ENCODE data around the gene RALGAPA2.
"Not testable (repeated sequence)": the region's sequence is repeated elsewhere in the genome, so short reads cannot be mapped to it uniquely, and the experiment has no call there.

Gene RALGAPA2

GRCh38 chr20:20547876-20548266, 164.6 kb downstream of the RALGAPA2 start:
- no peaks in the 10 kb centered on the region for H3K4me1 ChIP-seq (ENCODE audit: insufficient read depth, low read length)
- H3K4me3 ChIP-seq (ENCODE audit: low read length): no peak overlapping the region
- no peaks in the 10 kb centered on the region for H3K9me3 ChIP-seq (ENCODE audit: low read length)
- no peak overlapping the region for H2AFZ ChIP-seq (ENCODE audit: low read depth, low read length)
- H3K36me3 ChIP-seq (ENCODE audit: insufficient read depth, low read length): peaks cover 5% of the 10 kb centered on the region
- H3K27me3 ChIP-seq (ENCODE audit: insufficient read depth, low read length): no peaks in the 10 kb centered on the region

GRCh38 chr20:20547221-20547875, 165.1 kb downstream of the RALGAPA2 start:
- Histone ChIP-seq H3K4me3 (ENCODE audit: low read length) (no peak overlapping the region), H3K9me3 (ENCODE audit: low read length) (no peaks in the 10 kb centered on the region), H2AFZ (ENCODE audit: low read depth, low read length) (no peak overlapping the region), H3K27me3 (ENCODE audit: insufficient read depth, low read length) (no peaks in the 10 kb centered on the region), H3K36me3 (ENCODE audit: insufficient read depth, low read length) (peaks cover 5% of the 10 kb centered on the region), H3K4me1 (ENCODE audit: insufficient read depth, low read length) (no peaks in the 10 kb centered on the region)

- H3K27me3 ChIP-seq (ENCODE audit: insufficient read depth, low read length): no peaks in the 10 kb centered on the region
- no peaks in the 10 kb centered on the region for H3K9me3 ChIP-seq (ENCODE audit: low read length)
- no peaks in the 10 kb centered on the region for H3K4me1 ChIP-seq (ENCODE audit: insufficient read depth, low read length)
- H3K4me3 ChIP-seq (ENCODE audit: low read length): no peak overlapping the region
- H3K36me3 ChIP-seq (ENCODE audit: insufficient read depth, low read length): peaks cover 5% of the 10 kb centered on the region
- no peak overlapping the region for H2AFZ ChIP-seq (ENCODE audit: low read depth, low read length)
Observed at GRCh38 chr20:20546402-20546801, 166.0 kb downstream of the RALGAPA2 start.

- H3K4me3 ChIP-seq (ENCODE audit: low read length); H3K4me1 ChIP-seq (ENCODE audit: insufficient read depth, low read length); H2AFZ ChIP-seq (ENCODE audit: low read depth, low read length); H3K36me3 ChIP-seq (ENCODE audit: insufficient read depth, low read length); H3K9me3 ChIP-seq (ENCODE audit: low read length); H3K27me3 ChIP-seq (ENCODE audit: insufficient read depth, low read length): not testable (repeated sequence)
Observed at GRCh38 chr20:20543348-20543747, 169.1 kb downstream of the RALGAPA2 start.

GRCh38 chr20:20536240-20536933, 176.1 kb downstream of the RALGAPA2 start:
- no peak overlapping the region for H3K4me3 ChIP-seq (ENCODE audit: low read length)
- no peaks in the 10 kb centered on the region for H3K4me1 ChIP-seq (ENCODE audit: insufficient read depth, low read length)
- no peaks in the 10 kb centered on the region for H3K9me3 ChIP-seq (ENCODE audit: low read length)
- H2AFZ ChIP-seq (ENCODE audit: low read depth, low read length): no peak overlapping the region
- H3K27me3 ChIP-seq (ENCODE audit: insufficient read depth, low read length): no peaks in the 10 kb centered on the region
- H3K36me3 ChIP-seq (ENCODE audit: insufficient read depth, low read length): no peaks in the 10 kb centered on the region

- no peaks in the 10 kb centered on the region for H3K4me1 ChIP-seq (ENCODE audit: insufficient read depth, low read length)
- no peaks in the 10 kb centered on the region for H3K27me3 ChIP-seq (ENCODE audit: insufficient read depth, low read length)
- H3K36me3 ChIP-seq (ENCODE audit: insufficient read depth, low read length): no peaks in the 10 kb centered on the region
- no peak overlapping the region for H2AFZ ChIP-seq (ENCODE audit: low read depth, low read length)
- H3K4me3 ChIP-seq (ENCODE audit: low read length): no peak overlapping the region
- H3K9me3 ChIP-seq (ENCODE audit: low read length): no peaks in the 10 kb centered on the region
Observed at GRCh38 chr20:20535051-20535450, 177.4 kb downstream of the RALGAPA2 start.

GRCh38 chr20:20531283-20531682, 181.2 kb downstream of the RALGAPA2 start:
- no peak overlapping the region for H2AFZ ChIP-seq (ENCODE audit: low read depth, low read length)
- H3K4me3 ChIP-seq (ENCODE audit: low read length): no peak overlapping the region
- H3K36me3 ChIP-seq (ENCODE audit: insufficient read depth, low read length): no peaks in the 10 kb centered on the region
- no peaks in the 10 kb centered on the region for H3K9me3 ChIP-seq (ENCODE audit: low read length)
- peaks cover 4% of the 10 kb centered on the region for H3K4me1 ChIP-seq (ENCODE audit: insufficient read depth, low read length)
- no peaks in the 10 kb centered on the region for H3K27me3 ChIP-seq (ENCODE audit: insufficient read depth, low read length)

GRCh38 chr20:20530428-20531151, 181.9 kb downstream of the RALGAPA2 start:
- no peaks in the 10 kb centered on the region for H3K9me3 ChIP-seq (ENCODE audit: low read length)

GRCh38 chr20:20529597-20529996, 182.8 kb downstream of the RALGAPA2 start:
- Histone ChIP-seq H3K36me3 (ENCODE audit: insufficient read depth, low read length) (no peaks in the 10 kb centered on the region), H2AFZ (ENCODE audit: low read depth, low read length) (no peak overlapping the region)

More at GRCh38 chr20:20530428-20531151, 181.9 kb downstream of the RALGAPA2 start:
- Histone ChIP-seq H3K27me3 (ENCODE audit: insufficient read depth, low read length) (no peaks in the 10 kb centered on the region), H3K4me1 (ENCODE audit: insufficient read depth, low read length) (peaks cover 4% of the 10 kb centered on the region), H3K36me3 (ENCODE audit: insufficient read depth, low read length) (no peaks in the 10 kb centered on the region), H2AFZ (ENCODE audit: low read depth, low read length) (no peak overlapping the region), H3K4me3 (ENCODE audit: low read length) (no peak overlapping the region)

GRCh38 chr20:20528861-20529260, 183.6 kb downstream of the RALGAPA2 start:
- Histone ChIP-seq H3K36me3 (ENCODE audit: insufficient read depth, low read length) (no peaks in the 10 kb centered on the region), H3K4me1 (ENCODE audit: insufficient read depth, low read length) (peaks cover 4% of the 10 kb centered on the region), H3K27me3 (ENCODE audit: insufficient read depth, low read length) (no peaks in the 10 kb centered on the region), H3K4me3 (ENCODE audit: low read length) (no peak overlapping the region), H2AFZ (ENCODE audit: low read depth, low read length) (no peak overlapping the region), H3K9me3 (ENCODE audit: low read length) (no peaks in the 10 kb centered on the region)

More at GRCh38 chr20:20529597-20529996, 182.8 kb downstream of the RALGAPA2 start:
- peaks cover 4% of the 10 kb centered on the region for H3K4me1 ChIP-seq (ENCODE audit: insufficient read depth, low read length)
- no peaks in the 10 kb centered on the region for H3K9me3 ChIP-seq (ENCODE audit: low read length)
- no peak overlapping the region for H3K4me3 ChIP-seq (ENCODE audit: low read length)
- no peaks in the 10 kb centered on the region for H3K27me3 ChIP-seq (ENCODE audit: insufficient read depth, low read length)

GRCh38 chr20:20527661-20528060, 184.8 kb downstream of the RALGAPA2 start:
- Histone ChIP-seq H3K36me3 (ENCODE audit: insufficient read depth, low read length) (no peaks in the 10 kb centered on the region), H3K4me3 (ENCODE audit: low read length) (no peak overlapping the region), H3K27me3 (ENCODE audit: insufficient read depth, low read length) (no peaks in the 10 kb centered on the region), H2AFZ (ENCODE audit: low read depth, low read length) (no peak overlapping the region), H3K9me3 (ENCODE audit: low read length) (no peaks in the 10 kb centered on the region), H3K4me1 (ENCODE audit: insufficient read depth, low read length) (peaks cover 4% of the 10 kb centered on the region)

- Histone ChIP-seq H3K4me3 (ENCODE audit: low read length) (no peak overlapping the region), H3K4me1 (ENCODE audit: insufficient read depth, low read length) (peaks cover 15% of the 10 kb centered on the region), H3K27me3 (ENCODE audit: insufficient read depth, low read length) (no peaks in the 10 kb centered on the region), H3K36me3 (ENCODE audit: insufficient read depth, low read length) (no peaks in the 10 kb centered on the region), H2AFZ (ENCODE audit: low read depth, low read length) (no peak overlapping the region), H3K9me3 (ENCODE audit: low read length) (no peaks in the 10 kb centered on the region)
Observed at GRCh38 chr20:20525756-20526155, 186.7 kb downstream of the RALGAPA2 start.

GRCh38 chr20:20525214-20525613, 187.2 kb downstream of the RALGAPA2 start:
- Histone ChIP-seq H2AFZ (ENCODE audit: low read depth, low read length) (no peak overlapping the region), H3K36me3 (ENCODE audit: insufficient read depth, low read length) (peaks cover 2% of the 10 kb centered on the region), H3K4me1 (ENCODE audit: insufficient read depth, low read length) (peaks cover 15% of the 10 kb centered on the region), H3K4me3 (ENCODE audit: low read length) (no peak overlapping the region), H3K9me3 (ENCODE audit: low read length) (no peaks in the 10 kb centered on the region), H3K27me3 (ENCODE audit: insufficient read depth, low read length) (no peaks in the 10 kb centered on the region)
